ENCODE measurements around the gene PRDM16.

- TF ChIP-seq, protein P1, sequence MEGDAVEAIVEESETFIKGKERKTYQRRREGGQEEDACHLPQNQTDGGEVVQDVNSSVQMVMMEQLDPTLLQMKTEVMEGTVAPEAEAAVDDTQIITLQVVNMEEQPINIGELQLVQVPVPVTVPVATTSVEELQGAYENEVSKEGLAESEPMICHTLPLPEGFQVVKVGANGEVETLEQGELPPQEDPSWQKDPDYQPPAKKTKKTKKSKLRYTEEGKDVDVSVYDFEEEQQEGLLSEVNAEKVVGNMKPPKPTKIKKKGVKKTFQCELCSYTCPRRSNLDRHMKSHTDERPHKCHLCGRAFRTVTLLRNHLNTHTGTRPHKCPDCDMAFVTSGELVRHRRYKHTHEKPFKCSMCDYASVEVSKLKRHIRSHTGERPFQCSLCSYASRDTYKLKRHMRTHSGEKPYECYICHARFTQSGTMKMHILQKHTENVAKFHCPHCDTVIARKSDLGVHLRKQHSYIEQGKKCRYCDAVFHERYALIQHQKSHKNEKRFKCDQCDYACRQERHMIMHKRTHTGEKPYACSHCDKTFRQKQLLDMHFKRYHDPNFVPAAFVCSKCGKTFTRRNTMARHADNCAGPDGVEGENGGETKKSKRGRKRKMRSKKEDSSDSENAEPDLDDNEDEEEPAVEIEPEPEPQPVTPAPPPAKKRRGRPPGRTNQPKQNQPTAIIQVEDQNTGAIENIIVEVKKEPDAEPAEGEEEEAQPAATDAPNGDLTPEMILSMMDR (IDR thresholded peaks at IDR 0.05; ENCODE audit: borderline replicate concordance, extremely low read depth, low read length, poor library complexity, severe bottlenecking), result no peak
- no peak for TF ChIP-seq EZH2 (IDR thresholded peaks at IDR 0.05; ENCODE audit: borderline replicate concordance, low read depth, low read length, severe bottlenecking)
Measured at GRCh38 chr1:3363756-3364155, 294.8 kb downstream of the PRDM16 start.
